ENCODE results near the gene TAF10. TPM values are rescaled to one million over a fixed set of nuclear protein-coding genes. Genes with fewer than 3 reads are reported as not detected.

The TAF10 gene
- total and polyA plus RNA-seq, 2 of the 13 experiments (the other 11 are each of a cell fraction or from before 2014, with no cell fraction given): 71.3 to 134 TPM

- peak; percentile 72; the same call in 1 of the 2 replicates for TF ChIP-seq ZNF512B (CRISPR knock-in tag; IDR thresholded peaks at IDR 0.05; ENCODE audit: borderline replicate concordance)
- TF ChIP-seq MYC (CRISPR knock-in tag; IDR thresholded peaks at IDR 0.05; ENCODE audit: borderline replicate concordance): peak; percentile 21; the same call in 1 of the 2 replicates
- peak; percentile 92 for TF ChIP-seq ZNF609 (CRISPR knock-in tag; IDR thresholded peaks at IDR 0.05; ENCODE audit: borderline replicate concordance)
- TF ChIP-seq ESRRA (CRISPR knock-in tag; IDR thresholded peaks at IDR 0.05; ENCODE audit: low read depth): peak; percentile 63; the same call in 1 of the 2 replicates
- 0 out of 2 replicates have a peak, but pooled peaks have one; percentile 33 for TF ChIP-seq ZNF777 (CRISPR knock-in tag; IDR thresholded peaks at IDR 0.05)
- TF ChIP-seq XRCC5 (optimal IDR thresholded peaks at IDR 0.05; ENCODE audit: low read length): peak; percentile 65
- TF ChIP-seq SOX5 (CRISPR knock-in tag; IDR thresholded peaks at IDR 0.05; ENCODE audit: borderline replicate concordance): peak; percentile 27; the same call in 1 of the 2 replicates
- TF ChIP-seq RCOR2 (CRISPR knock-in tag; IDR thresholded peaks at IDR 0.05): no peak
- no peak for TF ChIP-seq ZNF792 (CRISPR knock-in tag; IDR thresholded peaks at IDR 0.05)
- TF ChIP-seq NR2F6 (IDR thresholded peaks at IDR 0.05): peak; percentile 98
- peak; percentile 96 for TF ChIP-seq NR2F6 (CRISPR knock-in tag; IDR thresholded peaks at IDR 0.05)
- TF ChIP-seq GATAD2A (CRISPR knock-in tag; IDR thresholded peaks at IDR 0.05): peak; percentile 45; the same call in 1 of the 2 replicates
- peak; percentile 84 for TF ChIP-seq HMG20A (CRISPR knock-in tag; IDR thresholded peaks at IDR 0.05; ENCODE audit: borderline replicate concordance)
- TF ChIP-seq SAP130 (CRISPR knock-in tag; IDR thresholded peaks at IDR 0.05; ENCODE audit: low read depth): peak; percentile 19; the same call in 1 of the 2 replicates
- TF ChIP-seq RXRA (CRISPR knock-in tag; IDR thresholded peaks at IDR 0.05): peak; percentile 66; the same call in 1 of the 2 replicates
- TF ChIP-seq BCL6 (CRISPR knock-in tag; IDR thresholded peaks at IDR 0.05): peak; percentile 76
- no peak for TF ChIP-seq NFYB (CRISPR knock-in tag; IDR thresholded peaks at IDR 0.05)
- peak; percentile 57 for TF ChIP-seq FOXA3 (CRISPR knock-in tag; IDR thresholded peaks at IDR 0.05)
- no peak for TF ChIP-seq BRF2 (CRISPR knock-in tag; IDR thresholded peaks at IDR 0.05)
- TF ChIP-seq ZFYVE20 (CRISPR knock-in tag; IDR thresholded peaks at IDR 0.05; ENCODE audit: borderline replicate concordance, low read depth): no peak
- TF ChIP-seq DMAP1 (CRISPR knock-in tag; IDR thresholded peaks at IDR 0.05): no peak
These were observed 42.4 kb upstream of the TAF10 start (continued) for GRCh38 chr11:6654281-6655019.

Data from HepG2 (cell line).